Endothelial cell of umbilical vein (primary cell): ENCODE data around the gene MAGEA11. TPM values are rescaled to one million over a fixed set of nuclear protein-coding genes. Genes with fewer than 3 reads are reported as not detected.

Experiments used
- BruUV-seq: library from RNA; stranded (reverse); fragments of 400-500 nt; replicated peaks from 2 replicates; lab custom pipeline; 2021; lab: Mats Ljungman, UMichigan
- CTCF ChIA-PET: fragments of 300-600, 350-600 bp; sonication (Branson Sonifier 250); formaldehyde crosslinking; loops from one replicate; lab custom pipeline; 2021; ENCODE audit warnings: antibody characterized with exemption, inconsistent platforms; lab: Charles Lee
- POLR2A ChIA-PET: fragments of 300-600, 350-600 bp; sonication (Branson Sonifier 250); formaldehyde crosslinking; loops from one replicate; lab custom pipeline; 2021; ENCODE audit warnings: antibody characterized with exemption, inconsistent platforms; lab: Charles Lee
- DNase-seq: peaks from one replicate; pipeline ENCODE4 v3.0.0-alpha.2; 2011; ENCODE audit warnings: low read depth, low spot score
- FAIRE-seq: peaks from 2 replicates; lab custom pipeline; 2011; peaks lifted over from hg19 to GRCh38; lab: Jason Lieb, UNC
- H2AFZ ChIP-seq: 2 replicates; pipeline ENCODE4 v1.6.0; 2012; ENCODE audit warnings: low read depth, low read length, control low read depth, inconsistent platforms
- H3K27ac ChIP-seq: 2 replicates; pipeline ENCODE4 v1.5.1; 2011; ENCODE audit warnings: low read depth, mild to moderate bottlenecking, control low read depth, low read length, moderate library complexity; ENCODE audit not compliant: insufficient read depth
- H3K27me3 ChIP-seq, 2 experiments: 2 replicates each; pipeline versions ENCODE4 v1.6.0 to v1.6.1; 2011; ENCODE audit warnings: low read length in 2 of 2, mixed read lengths in 1 of 2; ENCODE audit not compliant: control insufficient read depth in 2 of 2, insufficient read depth in 2 of 2
- H3K36me3 ChIP-seq, 2 experiments: 2 replicates in 1 of 2; 3 replicates in 1 of 2; pipeline ENCODE4 v1.5.1; 2011; ENCODE audit warnings: low read length in 2 of 2, mild to moderate bottlenecking in 1 of 2, moderate library complexity in 1 of 2; ENCODE audit not compliant: control insufficient read depth in 2 of 2, insufficient read depth in 2 of 2; ENCODE audit errors: extremely low read depth in 1 of 2
- H3K4me1 ChIP-seq: 3 replicates; pipeline ENCODE4 v1.5.1; 2011; ENCODE audit warnings: mild to moderate bottlenecking, low read length; ENCODE audit not compliant: control insufficient read depth, insufficient read depth; ENCODE audit errors: extremely low read depth
- H3K4me2 ChIP-seq: 2 replicates; pipeline ENCODE4 v1.6.1; 2011; ENCODE audit warnings: low read length, control low read depth, mixed read lengths; ENCODE audit not compliant: insufficient read depth
- H3K4me3 ChIP-seq, 3 experiments: fragments of 200-600 bp in 1 of 3; sonication (generic), shearing (Covaris generic) in 1 of 3; replicated peaks in 1 of 3; 2 replicates each; pipeline ENCODE4 v1.5.1; 2011 to 2016; ENCODE audit warnings: control low read depth in 3 of 3, low read length in 3 of 3, mild to moderate bottlenecking in 2 of 3, inconsistent platforms in 1 of 3, low read depth in 1 of 3, moderate library complexity in 1 of 3; ENCODE audit not compliant: insufficient read depth in 1 of 3
- H3K79me2 ChIP-seq: 2 replicates; pipeline ENCODE4 v1.6.0; 2012; ENCODE audit warnings: low read length, inconsistent platforms; ENCODE audit not compliant: control insufficient read depth, insufficient read depth
- H3K9ac ChIP-seq: replicated peaks from 2 replicates; pipeline ENCODE3; 2011; ENCODE audit warnings: low read length, control low read depth; ENCODE audit not compliant: insufficient read depth; ENCODE audit errors: extremely low read depth
- H3K9me1 ChIP-seq: replicated peaks from 3 replicates; pipeline ENCODE4 v1.6.0; 2011; ENCODE audit warnings: mild to moderate bottlenecking, low read length; ENCODE audit not compliant: control insufficient read depth, insufficient read depth; ENCODE audit errors: extremely low read depth
- H3K9me3 ChIP-seq: replicated peaks from 2 replicates; pipeline ENCODE4 v1.5.1; 2012; ENCODE audit warnings: low read length, inconsistent platforms; ENCODE audit not compliant: control insufficient read depth, insufficient read depth
- H4K20me1 ChIP-seq: replicated peaks from 2 replicates; pipeline ENCODE3; 2011; ENCODE audit warnings: mild to moderate bottlenecking, low read length; ENCODE audit not compliant: control insufficient read depth, insufficient read depth; ENCODE audit errors: extremely low read depth
- EZH2 ChIP-seq: IDR thresholded peaks from 2 replicates; pipeline ENCODE4 v1.6.1; 2012; ENCODE audit warnings: borderline replicate concordance, low read depth, mild to moderate bottlenecking, moderate library complexity, low read length, inconsistent platforms; ENCODE audit not compliant: severe bottlenecking
- FOS ChIP-seq: IDR thresholded peaks from 2 replicates; pipeline ENCODE4 v1.6.1; 2011; ENCODE audit warnings: mild to moderate bottlenecking, low read length, moderate library complexity, borderline replicate concordance; ENCODE audit not compliant: insufficient read depth
- GATA2 ChIP-seq: IDR thresholded peaks from 2 replicates; pipeline ENCODE4 v1.7.0; 2011; ENCODE audit warnings: low read depth, mild to moderate bottlenecking, moderate library complexity, mixed read lengths, low read length; ENCODE audit not compliant: insufficient read length, insufficient read depth
- JUN ChIP-seq: IDR thresholded peaks from 2 replicates; pipeline ENCODE4 v1.6.1; 2011; ENCODE audit warnings: borderline replicate concordance, low read depth; ENCODE audit not compliant: insufficient read length, insufficient read depth
- MYC ChIP-seq: IDR thresholded peaks from one replicate; pipeline ENCODE4 v1.6.1; 2011; ENCODE audit warnings: mild to moderate bottlenecking, low read depth, low read length
- POLR2A ChIP-seq: IDR thresholded peaks from 2 replicates; pipeline ENCODE4 v1.6.1; 2012; ENCODE audit warnings: low read depth, mild to moderate bottlenecking, control low read depth, low read length
- POLR2AphosphoS5 ChIP-seq: IDR thresholded peaks from 2 replicates; pipeline ENCODE4 v1.6.1; 2012; ENCODE audit warnings: low read depth, mild to moderate bottlenecking, control low read depth, low read length, moderate library complexity; ENCODE audit not compliant: insufficient read depth
- dilution Hi-C: fragments of 300-500 bp; cut with MboI; formaldehyde crosslinking; loops from one replicate; pipeline ENCODE4 v1.15.0; 2019; ENCODE audit warnings: low sequenced_read_pairs; ENCODE audit not compliant: extremely low pct_ligation_motif_present
- intact Hi-C: fragments of 100-400 bp; cut with micrococcal nuclease; formaldehyde crosslinking; loops from one replicate; pipeline ENCODE4 v1.10.0; 2022
- polyA plus RNA-seq, 4 experiments: library from polyadenylated mRNA; depleted of rRNA in 3 of 4; stranded (reverse) in 3 of 4; unstranded in 1 of 4; fragments of >200 nt; gene quantifications; 2 replicates each; pipeline versions ENCODE4 v1.2.1 to v1.2.3, GENCODE V29; 2011 to 2012; ENCODE audit warnings: missing spikeins in 1 of 4
- total RNA-seq: library from RNA; stranded (reverse); gene quantifications from 2 replicates; pipeline ENCODE4 v1.2.3, GENCODE V29; 2021
- TF ChIP-seq, protein P1 (sequence below), 2 donors: IDR thresholded peaks; 1 replicate in 1 of 2; 2 replicates in 1 of 2; pipeline ENCODE4 v1.5.1; 2011; ENCODE audit warnings: low read length in 2 of 2, mild to moderate bottlenecking in 2 of 2, moderate library complexity in 2 of 2, control low read depth in 1 of 2, inconsistent platforms in 1 of 2, low read depth in 1 of 2; ENCODE audit not compliant: insufficient read depth in 1 of 2; ENCODE audit errors: extremely low read depth in 1 of 2
- TF ChIP-seq, protein P2 (sequence below): IDR thresholded peaks from 2 replicates; pipeline ENCODE4 v1.6.1; 2011; ENCODE audit not compliant: insufficient read depth, insufficient read length

MAGEA11 gene
- total and polyA plus RNA-seq, 2 donors (not counting 3 experiments of a cell fraction or from before 2014, with no cell fraction given): not detected

DNA sequence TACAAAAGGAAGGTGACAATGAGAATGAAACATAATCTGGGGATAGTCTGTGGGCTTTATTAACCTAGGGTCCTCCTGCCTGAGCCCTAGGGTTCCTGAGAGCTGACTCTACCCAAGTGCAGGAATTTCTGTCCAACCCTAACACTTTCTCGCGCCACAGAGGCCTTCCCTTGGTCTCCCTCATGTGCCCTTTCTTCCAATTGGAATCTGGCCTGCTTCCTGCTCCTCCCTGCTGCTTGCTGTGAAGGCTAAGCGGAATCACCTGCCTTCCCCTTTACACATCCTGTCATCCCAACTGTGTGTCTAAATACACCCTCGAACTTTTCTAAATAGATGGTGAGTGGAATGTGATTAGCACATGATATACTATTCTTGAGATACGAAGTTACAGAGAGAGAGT is 5.9 kb downstream of the MAGEA11 start:
- H3K27me3 ChIP-seq: peaks cover 0 to 3% of the 10 kb centered on the region in 2 experiments
- H3K9me1 ChIP-seq: no peaks in the 10 kb centered on the region
- no peaks in the 10 kb centered on the region for H4K20me1 ChIP-seq
- intact Hi-C loops: no loop called here
- H3K4me3 ChIP-seq: no peak overlapping the region
- BruUV-seq: no TSS peak
- H3K9me3 ChIP-seq: no peaks in the 10 kb centered on the region
- CTCF ChIA-PET: no interaction called here
- H2AFZ ChIP-seq: no peak overlapping the region
- FAIRE-seq: no peak
- H3K4me1 ChIP-seq: no peaks in the 10 kb centered on the region
- H3K27ac ChIP-seq: no peak overlapping the region
- DNase-seq: no peak
- POLR2A ChIA-PET: no interaction called here
- H3K9ac ChIP-seq: no peak overlapping the region
- H3K79me2 ChIP-seq: no peaks in the 10 kb centered on the region
- no peak overlapping the region for H3K4me2 ChIP-seq
- TF ChIP-seq MYC: no peak
- TF ChIP-seq, protein P1, sequence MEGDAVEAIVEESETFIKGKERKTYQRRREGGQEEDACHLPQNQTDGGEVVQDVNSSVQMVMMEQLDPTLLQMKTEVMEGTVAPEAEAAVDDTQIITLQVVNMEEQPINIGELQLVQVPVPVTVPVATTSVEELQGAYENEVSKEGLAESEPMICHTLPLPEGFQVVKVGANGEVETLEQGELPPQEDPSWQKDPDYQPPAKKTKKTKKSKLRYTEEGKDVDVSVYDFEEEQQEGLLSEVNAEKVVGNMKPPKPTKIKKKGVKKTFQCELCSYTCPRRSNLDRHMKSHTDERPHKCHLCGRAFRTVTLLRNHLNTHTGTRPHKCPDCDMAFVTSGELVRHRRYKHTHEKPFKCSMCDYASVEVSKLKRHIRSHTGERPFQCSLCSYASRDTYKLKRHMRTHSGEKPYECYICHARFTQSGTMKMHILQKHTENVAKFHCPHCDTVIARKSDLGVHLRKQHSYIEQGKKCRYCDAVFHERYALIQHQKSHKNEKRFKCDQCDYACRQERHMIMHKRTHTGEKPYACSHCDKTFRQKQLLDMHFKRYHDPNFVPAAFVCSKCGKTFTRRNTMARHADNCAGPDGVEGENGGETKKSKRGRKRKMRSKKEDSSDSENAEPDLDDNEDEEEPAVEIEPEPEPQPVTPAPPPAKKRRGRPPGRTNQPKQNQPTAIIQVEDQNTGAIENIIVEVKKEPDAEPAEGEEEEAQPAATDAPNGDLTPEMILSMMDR (IDR thresholded peaks at IDR 0.05; ENCODE audit: extremely low read depth in 1 of 2, insufficient read depth in 1 of 2, low read depth in 1 of 2, low read length in 2 of 2): no peak
- no peak for TF ChIP-seq JUN
- TF ChIP-seq EZH2: no peak
- TF ChIP-seq FOS: no peak
- no peak for TF ChIP-seq POLR2A
- TF ChIP-seq, protein P2, sequence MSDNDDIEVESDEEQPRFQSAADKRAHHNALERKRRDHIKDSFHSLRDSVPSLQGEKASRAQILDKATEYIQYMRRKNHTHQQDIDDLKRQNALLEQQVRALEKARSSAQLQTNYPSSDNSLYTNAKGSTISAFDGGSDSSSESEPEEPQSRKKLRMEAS: no peak
- no peak for TF ChIP-seq GATA2
- TF ChIP-seq POLR2AphosphoS5: no peak
- H3K36me3 ChIP-seq: no peaks in the 10 kb centered on the region
- dilution Hi-C loops: no loop called here
